NCI-H510A treated with DMSO at 0.1 percent for 48 hours (cell line): ENCODE data around the gene LHFPL2.

Source experiments
- DNase-seq: peaks from one replicate; lab custom pipeline; 2025; lab: John Stamatoyannopoulos, UW

LHFPL2 gene

GRCh38 chr5:78568212-78568611, 80.4 kb downstream of the LHFPL2 start:
- no peak for DNase-seq

DNA sequence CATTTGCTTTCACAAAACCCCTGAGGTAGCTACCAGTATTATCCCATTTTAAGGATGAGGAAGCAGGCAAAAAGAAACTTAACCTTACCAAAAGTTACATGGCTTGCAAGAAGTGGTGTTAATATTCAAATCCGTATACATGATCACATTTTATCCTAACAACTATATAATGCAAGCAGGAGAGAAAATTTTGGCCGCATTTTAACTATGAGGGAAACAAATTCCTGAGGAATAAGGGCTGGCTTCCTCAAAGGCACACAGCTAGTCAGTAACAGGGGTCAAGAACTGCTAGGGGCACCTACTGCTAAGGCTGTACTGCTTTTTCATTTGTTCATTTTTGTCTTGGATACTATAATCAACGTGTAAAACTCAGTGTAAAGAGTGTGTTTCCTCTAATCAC, 81.0 kb downstream of the LHFPL2 start:
- no peak for DNase-seq

DNA sequence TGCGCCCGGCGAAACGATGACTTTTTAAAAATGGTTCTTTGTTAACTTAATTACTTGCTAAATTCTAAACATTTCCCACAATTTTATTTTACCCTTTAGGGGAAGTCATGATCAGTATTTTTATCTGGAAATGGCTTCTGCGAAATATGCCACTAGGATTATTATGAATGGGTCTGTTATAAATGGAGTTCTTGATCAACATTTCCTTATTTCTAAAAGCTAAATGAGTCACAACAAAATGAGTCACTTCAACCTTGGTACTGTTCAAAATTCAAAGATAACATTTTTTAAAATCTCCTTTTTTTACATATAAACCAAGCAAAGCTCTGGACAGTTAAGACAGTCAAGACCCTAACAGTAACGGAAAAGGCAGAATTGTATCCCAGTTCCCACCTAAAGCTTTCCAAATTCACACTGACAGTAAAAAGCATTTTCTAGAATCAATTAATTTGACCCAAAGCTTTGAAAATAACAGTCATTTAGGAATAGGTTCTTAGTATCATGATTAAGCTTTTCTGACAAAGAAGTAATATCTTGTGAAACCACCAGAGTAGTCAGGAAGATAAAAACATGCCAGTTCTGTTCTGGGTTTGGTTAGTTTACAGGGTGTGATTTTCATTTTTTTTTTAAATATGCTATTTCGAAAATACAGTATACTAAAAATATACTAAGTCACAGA, 81.7 kb downstream of the LHFPL2 start:
- DNase-seq = no peak

- no peak for DNase-seq
These were observed 83.2 kb downstream of the LHFPL2 start for GRCh38 chr5:78565395-78565794.

- DNase-seq = no peak
These were observed 85.0 kb downstream of the LHFPL2 start for GRCh38 chr5:78563621-78564020.

DNA sequence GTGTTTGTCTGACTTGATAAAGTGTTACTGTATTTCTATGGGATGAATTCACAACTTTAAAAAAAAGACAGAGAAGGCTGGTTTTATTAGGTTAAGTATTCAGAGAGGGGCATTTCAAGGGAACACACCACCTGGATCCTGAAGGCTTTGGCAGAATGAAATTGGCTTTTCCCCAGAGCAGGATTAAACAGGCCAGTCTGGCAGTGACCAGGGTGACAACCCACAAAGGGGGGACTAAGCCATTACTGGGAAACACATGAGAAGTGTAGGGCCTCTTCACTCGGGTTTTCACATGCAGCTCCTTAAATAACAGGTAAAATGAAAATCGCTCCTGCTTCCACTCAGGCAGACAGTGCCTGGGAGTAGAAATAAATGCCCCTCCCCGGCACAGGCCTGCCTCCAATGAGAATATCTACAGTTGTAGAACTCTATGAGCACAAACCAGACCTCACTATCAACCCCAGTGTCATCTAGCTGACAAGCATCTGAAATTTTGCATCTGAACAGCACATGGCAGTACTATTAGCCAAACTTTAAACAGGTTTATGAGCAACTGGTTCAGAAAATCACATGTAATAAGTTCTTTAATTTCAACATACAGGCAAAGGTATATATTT, 85.8 kb downstream of the LHFPL2 start:
- no peak for DNase-seq

DNA sequence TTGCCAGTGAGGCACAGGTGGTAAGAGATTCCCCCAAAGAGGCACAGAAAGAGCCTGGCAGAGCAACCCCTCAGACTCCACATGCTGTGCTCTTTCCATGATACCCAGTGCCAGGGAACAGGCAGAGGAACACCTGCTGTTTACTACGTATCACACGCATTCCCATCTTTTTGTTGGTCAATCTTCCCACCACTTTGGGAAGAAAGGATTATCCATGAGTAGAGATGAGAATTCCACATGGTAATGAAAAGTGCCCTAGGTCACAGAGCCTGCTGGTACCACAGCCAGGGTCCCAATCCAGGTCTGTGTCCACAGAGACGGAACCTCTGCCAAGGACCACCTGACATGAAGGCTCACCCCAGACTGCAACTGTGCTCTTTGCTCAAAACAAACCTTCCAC, 86.6 kb downstream of the LHFPL2 start:
- DNase-seq = no peak

GRCh38 chr5:78561261-78561660, 87.3 kb downstream of the LHFPL2 start:
- DNase-seq = no peak

DNA sequence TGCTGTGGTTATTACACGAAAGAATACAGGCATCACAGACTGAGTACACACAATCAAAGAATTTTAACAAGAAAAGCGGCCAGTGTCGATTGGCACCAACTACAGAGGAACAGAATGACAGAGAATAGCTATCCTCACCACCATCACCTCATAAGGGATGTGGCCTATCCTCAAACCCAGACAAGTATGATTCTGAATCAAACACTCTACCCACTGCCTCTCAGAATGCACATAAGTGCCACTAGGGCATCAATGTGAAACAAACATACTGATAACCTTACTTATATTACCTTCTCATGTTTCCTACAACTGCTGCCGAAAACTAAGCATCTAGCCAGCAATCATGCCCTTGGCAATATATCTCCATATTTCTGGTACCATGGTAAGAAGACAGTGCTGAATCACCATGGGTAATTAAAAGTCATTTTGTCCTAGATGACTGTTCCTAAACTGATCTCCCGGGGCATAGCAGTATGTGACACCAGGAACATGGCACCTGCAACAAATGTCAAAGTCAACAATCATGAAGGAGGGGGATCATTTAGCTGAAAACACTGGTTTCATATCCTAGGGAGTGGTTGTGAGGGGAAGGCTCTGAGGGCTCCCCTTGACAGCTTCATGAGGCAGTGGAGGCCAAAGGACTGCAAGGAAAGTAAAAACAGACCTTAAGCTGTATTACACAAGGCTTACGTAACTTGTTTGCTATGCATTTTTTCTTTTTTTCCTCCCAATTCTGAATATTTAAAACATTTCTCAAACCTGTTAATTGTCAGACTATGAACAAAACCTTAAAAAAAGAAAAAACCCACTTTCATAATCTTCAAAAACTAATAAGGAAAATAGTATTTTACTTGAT, 88.3 kb downstream of the LHFPL2 start:
- DNase-seq = peak; percentile 13

DNA sequence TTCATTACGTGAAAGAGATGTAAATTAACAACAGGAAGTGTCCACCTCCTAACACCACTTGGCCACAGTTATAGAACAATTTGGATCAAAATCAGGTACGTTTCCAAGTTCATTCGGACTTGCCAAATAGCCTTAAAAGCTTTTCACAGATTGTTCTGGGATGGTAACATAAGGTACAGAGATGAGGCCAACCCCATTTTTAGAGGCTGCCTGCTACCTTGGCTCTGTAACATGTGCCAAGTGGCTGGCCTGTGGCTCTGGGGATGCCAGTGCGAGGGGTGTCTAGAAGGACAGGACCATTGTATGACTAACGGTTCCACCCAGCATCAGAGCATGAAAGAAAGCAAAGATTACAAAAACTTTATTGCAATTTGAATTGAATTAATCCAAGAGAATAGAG, 91.0 kb downstream of the LHFPL2 start:
- no peak for DNase-seq

GRCh38 chr5:78555870-78556269, 92.7 kb downstream of the LHFPL2 start:
- no peak for DNase-seq

DNA sequence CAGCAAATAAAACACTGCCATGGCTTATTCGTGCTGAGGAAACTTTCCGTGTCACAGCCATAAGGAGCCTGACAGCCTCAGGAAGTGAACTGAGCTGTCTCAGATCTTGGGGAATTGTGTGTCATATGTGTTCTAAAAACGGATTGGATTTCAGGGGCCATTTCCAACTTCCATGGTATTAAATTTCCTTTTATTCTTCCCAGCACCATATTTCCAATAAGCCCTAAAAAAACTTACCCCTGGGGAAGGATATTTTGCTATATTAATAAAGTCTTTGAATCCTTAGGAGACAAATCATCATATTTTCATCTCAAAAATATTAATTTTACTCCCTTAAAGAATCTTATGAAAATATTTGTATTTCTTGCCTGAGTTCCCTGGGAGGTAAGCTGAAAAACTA, 93.9 kb downstream of the LHFPL2 start:
- DNase-seq = no peak

GRCh38 chr5:78553580-78554353, 94.8 kb downstream of the LHFPL2 start:
- DNase-seq = no peak

GRCh38 chr5:78552729-78553342, 95.7 kb downstream of the LHFPL2 start:
- DNase-seq = no peak

DNA sequence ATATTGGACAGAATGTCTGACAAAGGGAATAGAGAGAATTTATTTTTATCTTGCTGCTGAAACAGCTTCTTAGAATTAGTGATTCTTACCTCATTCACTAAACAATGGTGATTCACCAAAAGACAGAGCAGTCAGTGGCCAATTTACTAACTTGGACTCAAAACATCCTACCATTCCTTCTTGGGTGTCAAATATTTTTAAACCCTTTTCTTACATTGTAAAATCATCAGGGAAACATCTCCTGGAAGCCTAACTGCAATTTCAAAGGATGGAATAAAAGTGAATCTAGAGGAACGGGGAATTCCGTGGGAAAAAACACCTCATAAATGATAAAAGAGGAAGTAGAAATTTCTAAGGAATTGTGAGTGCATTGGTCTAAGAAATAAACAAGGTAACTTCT, 97.7 kb downstream of the LHFPL2 start:
- DNase-seq = no peak

DNA sequence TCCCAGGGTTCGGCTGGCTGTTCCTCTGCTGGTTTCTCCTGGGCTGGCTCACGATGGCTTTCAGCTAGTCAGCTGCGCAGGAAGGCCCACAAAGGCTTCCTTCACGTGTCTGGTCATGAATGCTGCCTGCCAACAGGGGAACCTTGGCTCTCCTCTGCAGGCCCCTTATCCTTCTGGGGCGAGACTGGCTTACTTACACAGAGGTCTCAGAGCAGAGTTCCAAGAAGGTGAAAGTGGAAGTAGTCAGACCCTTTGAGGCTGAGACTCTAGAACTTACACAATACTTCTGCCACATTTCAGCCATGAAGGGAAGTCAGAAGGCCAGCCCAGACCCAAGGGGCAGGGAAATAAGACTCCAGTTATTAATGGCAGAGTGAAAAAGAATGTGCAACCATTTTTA, 99.5 kb downstream of the LHFPL2 start:
- no peak for DNase-seq

DNA sequence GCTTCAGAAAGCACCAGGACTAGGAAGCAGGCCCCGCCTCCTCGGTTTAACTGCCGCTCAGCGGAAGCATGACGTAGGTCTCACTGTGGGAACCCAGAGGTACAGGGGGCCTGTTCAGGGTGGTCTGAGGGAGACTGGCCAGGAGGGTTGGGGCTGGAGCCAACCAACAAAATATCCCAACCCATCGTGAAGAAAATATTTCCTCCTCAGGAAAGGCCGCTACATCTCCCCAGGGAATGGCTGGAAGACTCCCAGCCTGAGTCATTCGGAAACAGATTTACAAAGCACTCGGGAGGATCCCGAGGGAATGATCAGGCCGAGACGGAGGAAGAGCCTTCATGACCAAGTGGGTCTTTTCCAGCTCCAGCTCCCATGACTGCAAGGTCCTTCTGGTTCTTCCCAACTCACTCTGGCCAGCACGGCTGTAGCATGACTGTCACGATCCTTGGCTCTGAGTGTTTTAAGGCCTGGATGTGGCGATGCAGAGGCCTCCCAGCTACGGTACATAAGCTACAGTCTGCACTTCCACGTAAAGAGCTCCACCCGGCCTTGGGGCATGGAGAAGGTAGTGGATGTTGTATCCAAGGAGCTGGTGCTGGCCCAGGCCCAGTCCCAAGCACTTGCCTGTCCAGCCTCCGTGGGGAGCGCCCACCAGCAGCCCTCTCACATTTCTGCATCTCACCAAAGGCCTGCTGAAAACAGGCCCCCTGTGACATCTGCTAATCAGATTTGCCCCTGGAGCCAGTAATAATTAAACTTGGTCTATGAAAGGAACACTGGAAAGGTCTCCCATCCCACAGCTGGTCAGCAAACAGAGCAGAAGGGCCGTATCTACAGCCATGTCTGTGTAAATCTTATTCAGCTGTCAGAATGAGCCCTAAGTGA, 100.6 kb downstream of the LHFPL2 start:
- no peak for DNase-seq

GRCh38 chr5:78547183-78547582, 101.4 kb downstream of the LHFPL2 start:
- no peak for DNase-seq

- DNase-seq = no peak
These were observed 102.1 kb downstream of the LHFPL2 start for GRCh38 chr5:78546276-78546996.

- no peak for DNase-seq
These were observed 103.2 kb downstream of the LHFPL2 start for GRCh38 chr5:78545406-78545805.
